ENCODE measurements around the gene RPL36A. TPM values are rescaled to one million over a fixed set of nuclear protein-coding genes. Genes with fewer than 3 reads are reported as not detected.
A peak's percentile ranks its signal among the peaks of the same experiment; 100 is the strongest.

Gene RPL36A
- total and polyA plus RNA-seq, 10 of the 15 experiments (the other 5 are each of a cell fraction or from before 2014, with no cell fraction given): 425 to 4,528 (median 3,270) TPM

DNA sequence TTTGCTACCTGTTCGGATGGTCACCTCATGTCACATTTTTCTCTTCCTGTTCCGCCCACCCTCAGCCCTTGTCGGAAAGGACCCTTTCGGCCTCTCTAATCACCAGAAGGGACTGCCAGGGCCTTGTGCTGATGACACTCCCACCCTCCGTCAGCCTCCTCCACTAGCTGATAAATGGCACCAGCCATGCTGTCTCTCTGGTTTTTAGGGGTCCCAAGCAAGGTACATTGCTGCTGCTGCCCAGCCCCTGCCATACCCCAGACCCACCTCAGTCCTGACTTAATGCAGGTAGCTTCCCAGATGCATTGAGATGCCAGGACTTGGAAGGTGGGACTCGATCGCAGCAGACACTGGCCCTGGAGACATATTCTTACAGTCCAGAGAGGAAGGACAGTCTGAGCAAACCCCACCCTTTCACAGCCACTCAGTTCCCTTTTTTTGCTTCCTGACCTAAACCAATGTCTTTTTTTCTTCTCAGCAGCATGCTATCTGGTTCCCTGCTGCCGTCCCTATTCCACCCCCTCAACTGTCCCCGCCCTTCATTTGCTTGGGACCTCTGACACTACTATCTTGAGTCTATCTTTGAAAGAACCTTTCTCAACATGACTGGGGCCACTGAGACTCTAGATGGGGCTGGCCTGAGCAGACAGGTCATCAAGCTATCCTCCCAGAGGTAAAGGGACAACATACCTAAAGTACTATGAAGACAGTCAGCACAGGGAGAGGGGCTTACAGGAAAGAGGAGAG lies 4.8 kb upstream of the RPL36A start, which contains the start of gene BTK (continued):
- TF ChIP-seq, protein P1, sequence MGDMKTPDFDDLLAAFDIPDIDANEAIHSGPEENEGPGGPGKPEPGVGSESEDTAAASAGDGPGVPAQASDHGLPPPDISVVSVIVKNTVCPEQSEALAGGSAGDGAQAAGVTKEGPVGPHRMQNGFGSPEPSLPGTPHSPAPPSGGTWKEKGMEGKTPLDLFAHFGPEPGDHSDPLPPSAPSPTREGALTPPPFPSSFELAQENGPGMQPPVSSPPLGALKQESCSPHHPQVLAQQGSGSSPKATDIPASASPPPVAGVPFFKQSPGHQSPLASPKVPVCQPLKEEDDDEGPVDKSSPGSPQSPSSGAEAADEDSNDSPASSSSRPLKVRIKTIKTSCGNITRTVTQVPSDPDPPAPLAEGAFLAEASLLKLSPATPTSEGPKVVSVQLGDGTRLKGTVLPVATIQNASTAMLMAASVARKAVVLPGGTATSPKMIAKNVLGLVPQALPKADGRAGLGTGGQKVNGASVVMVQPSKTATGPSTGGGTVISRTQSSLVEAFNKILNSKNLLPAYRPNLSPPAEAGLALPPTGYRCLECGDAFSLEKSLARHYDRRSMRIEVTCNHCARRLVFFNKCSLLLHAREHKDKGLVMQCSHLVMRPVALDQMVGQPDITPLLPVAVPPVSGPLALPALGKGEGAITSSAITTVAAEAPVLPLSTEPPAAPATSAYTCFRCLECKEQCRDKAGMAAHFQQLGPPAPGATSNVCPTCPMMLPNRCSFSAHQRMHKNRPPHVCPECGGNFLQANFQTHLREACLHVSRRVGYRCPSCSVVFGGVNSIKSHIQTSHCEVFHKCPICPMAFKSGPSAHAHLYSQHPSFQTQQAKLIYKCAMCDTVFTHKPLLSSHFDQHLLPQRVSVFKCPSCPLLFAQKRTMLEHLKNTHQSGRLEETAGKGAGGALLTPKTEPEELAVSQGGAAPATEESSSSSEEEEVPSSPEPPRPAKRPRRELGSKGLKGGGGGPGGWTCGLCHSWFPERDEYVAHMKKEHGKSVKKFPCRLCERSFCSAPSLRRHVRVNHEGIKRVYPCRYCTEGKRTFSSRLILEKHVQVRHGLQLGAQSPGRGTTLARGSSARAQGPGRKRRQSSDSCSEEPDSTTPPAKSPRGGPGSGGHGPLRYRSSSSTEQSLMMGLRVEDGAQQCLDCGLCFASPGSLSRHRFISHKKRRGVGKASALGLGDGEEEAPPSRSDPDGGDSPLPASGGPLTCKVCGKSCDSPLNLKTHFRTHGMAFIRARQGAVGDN (IDR thresholded peaks at IDR 0.05): no peak
- TF ChIP-seq STAT3 (IDR thresholded peaks at IDR 0.05; ENCODE audit: low read depth, low read length) (no peak), ZSCAN29 (IDR thresholded peaks at IDR 0.05) (no peak), MEF2B (IDR thresholded peaks at IDR 0.05; ENCODE audit: partially characterized antibody, poor library complexity, severe bottlenecking) (no peak), ZZZ3 (IDR thresholded peaks at IDR 0.05; ENCODE audit: control insufficient read depth, insufficient read length, low read depth) (no peak), FOXK2 (IDR thresholded peaks at IDR 0.05) (no peak), ESRRA (IDR thresholded peaks at IDR 0.05; ENCODE audit: low read length) (no peak), ZNF384 (IDR thresholded peaks at IDR 0.05; ENCODE audit: borderline replicate concordance, low read depth, low read length) (peak; percentile 53), CBX5 (IDR thresholded peaks at IDR 0.05; ENCODE audit: low read depth) (no peak)
- TF ChIP-seq, protein P2, sequence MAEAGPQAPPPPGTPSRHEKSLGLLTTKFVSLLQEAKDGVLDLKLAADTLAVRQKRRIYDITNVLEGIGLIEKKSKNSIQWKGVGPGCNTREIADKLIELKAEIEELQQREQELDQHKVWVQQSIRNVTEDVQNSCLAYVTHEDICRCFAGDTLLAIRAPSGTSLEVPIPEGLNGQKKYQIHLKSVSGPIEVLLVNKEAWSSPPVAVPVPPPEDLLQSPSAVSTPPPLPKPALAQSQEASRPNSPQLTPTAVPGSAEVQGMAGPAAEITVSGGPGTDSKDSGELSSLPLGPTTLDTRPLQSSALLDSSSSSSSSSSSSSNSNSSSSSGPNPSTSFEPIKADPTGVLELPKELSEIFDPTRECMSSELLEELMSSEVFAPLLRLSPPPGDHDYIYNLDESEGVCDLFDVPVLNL (IDR thresholded peaks at IDR 0.05; ENCODE audit: low read depth, low read length): no peak
- TF ChIP-seq, protein P3, sequence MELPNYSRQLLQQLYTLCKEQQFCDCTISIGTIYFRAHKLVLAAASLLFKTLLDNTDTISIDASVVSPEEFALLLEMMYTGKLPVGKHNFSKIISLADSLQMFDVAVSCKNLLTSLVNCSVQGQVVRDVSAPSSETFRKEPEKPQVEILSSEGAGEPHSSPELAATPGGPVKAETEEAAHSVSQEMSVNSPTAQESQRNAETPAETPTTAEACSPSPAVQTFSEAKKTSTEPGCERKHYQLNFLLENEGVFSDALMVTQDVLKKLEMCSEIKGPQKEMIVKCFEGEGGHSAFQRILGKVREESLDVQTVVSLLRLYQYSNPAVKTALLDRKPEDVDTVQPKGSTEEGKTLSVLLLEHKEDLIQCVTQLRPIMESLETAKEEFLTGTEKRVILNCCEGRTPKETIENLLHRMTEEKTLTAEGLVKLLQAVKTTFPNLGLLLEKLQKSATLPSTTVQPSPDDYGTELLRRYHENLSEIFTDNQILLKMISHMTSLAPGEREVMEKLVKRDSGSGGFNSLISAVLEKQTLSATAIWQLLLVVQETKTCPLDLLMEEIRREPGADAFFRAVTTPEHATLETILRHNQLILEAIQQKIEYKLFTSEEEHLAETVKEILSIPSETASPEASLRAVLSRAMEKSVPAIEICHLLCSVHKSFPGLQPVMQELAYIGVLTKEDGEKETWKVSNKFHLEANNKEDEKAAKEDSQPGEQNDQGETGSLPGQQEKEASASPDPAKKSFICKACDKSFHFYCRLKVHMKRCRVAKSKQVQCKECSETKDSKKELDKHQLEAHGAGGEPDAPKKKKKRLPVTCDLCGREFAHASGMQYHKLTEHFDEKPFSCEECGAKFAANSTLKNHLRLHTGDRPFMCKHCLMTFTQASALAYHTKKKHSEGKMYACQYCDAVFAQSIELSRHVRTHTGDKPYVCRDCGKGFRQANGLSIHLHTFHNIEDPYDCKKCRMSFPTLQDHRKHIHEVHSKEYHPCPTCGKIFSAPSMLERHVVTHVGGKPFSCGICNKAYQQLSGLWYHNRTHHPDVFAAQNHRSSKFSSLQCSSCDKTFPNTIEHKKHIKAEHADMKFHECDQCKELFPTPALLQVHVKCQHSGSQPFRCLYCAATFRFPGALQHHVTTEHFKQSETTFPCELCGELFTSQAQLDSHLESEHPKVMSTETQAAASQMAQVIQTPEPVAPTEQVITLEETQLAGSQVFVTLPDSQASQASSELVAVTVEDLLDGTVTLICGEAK (IDR thresholded peaks at IDR 0.05; ENCODE audit: borderline replicate concordance): no peak
- TF ChIP-seq, protein P4, sequence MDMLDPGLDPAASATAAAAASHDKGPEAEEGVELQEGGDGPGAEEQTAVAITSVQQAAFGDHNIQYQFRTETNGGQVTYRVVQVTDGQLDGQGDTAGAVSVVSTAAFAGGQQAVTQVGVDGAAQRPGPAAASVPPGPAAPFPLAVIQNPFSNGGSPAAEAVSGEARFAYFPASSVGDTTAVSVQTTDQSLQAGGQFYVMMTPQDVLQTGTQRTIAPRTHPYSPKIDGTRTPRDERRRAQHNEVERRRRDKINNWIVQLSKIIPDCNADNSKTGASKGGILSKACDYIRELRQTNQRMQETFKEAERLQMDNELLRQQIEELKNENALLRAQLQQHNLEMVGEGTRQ (IDR thresholded peaks at IDR 0.05; ENCODE audit: borderline replicate concordance, low read depth, low read length): no peak
- TF ChIP-seq, protein P5, sequence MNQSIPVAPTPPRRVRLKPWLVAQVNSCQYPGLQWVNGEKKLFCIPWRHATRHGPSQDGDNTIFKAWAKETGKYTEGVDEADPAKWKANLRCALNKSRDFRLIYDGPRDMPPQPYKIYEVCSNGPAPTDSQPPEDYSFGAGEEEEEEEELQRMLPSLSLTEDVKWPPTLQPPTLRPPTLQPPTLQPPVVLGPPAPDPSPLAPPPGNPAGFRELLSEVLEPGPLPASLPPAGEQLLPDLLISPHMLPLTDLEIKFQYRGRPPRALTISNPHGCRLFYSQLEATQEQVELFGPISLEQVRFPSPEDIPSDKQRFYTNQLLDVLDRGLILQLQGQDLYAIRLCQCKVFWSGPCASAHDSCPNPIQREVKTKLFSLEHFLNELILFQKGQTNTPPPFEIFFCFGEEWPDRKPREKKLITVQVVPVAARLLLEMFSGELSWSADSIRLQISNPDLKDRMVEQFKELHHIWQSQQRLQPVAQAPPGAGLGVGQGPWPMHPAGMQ (IDR thresholded peaks at IDR 0.05; ENCODE audit: borderline replicate concordance): no peak
- TF ChIP-seq, protein P6, sequence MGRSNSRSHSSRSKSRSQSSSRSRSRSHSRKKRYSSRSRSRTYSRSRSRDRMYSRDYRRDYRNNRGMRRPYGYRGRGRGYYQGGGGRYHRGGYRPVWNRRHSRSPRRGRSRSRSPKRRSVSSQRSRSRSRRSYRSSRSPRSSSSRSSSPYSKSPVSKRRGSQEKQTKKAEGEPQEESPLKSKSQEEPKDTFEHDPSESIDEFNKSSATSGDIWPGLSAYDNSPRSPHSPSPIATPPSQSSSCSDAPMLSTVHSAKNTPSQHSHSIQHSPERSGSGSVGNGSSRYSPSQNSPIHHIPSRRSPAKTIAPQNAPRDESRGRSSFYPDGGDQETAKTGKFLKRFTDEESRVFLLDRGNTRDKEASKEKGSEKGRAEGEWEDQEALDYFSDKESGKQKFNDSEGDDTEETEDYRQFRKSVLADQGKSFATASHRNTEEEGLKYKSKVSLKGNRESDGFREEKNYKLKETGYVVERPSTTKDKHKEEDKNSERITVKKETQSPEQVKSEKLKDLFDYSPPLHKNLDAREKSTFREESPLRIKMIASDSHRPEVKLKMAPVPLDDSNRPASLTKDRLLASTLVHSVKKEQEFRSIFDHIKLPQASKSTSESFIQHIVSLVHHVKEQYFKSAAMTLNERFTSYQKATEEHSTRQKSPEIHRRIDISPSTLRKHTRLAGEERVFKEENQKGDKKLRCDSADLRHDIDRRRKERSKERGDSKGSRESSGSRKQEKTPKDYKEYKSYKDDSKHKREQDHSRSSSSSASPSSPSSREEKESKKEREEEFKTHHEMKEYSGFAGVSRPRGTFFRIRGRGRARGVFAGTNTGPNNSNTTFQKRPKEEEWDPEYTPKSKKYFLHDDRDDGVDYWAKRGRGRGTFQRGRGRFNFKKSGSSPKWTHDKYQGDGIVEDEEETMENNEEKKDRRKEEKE (IDR thresholded peaks at IDR 0.05): no peak

All from GM12878 (cell line).